HK-2 (cell line): ENCODE results near the gene PXK.

Experiments used
- DNase-seq: peaks from one replicate; pipeline ENCODE4 v3.0.0-alpha.2; 2018; ENCODE audit not compliant: unreplicated experiment

Gene PXK

DNA sequence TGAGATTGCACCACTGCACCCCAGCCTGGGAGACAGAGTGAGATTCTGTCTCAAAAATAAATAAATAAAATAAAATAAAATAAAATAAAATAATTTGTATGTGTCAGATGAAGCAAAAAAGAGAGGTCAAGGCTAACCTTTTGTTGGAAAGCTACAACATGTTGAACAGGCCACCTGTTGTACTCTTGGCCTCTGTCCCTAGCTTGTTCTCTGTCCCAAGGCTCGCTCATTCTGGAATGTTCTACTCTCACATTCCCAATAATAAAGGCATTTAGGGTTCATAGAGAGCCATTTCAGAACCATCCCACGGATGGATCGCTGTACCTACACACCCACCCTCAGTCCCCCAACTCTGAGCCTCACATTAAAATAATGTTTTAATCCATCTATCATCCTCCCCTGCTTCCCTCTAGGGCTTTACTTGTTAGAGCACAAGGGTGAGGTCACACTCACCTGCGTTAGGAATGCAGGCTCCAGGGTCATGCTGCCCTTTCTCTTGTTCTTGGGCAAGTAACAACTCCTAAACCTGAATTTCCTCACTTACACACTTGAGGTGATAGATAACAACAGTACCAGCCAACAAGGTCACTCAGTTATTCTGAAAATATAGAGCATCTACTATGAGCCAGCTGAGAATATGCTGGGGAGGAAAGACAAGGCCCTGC lies 134.3 kb downstream of the PXK start:
- no peak for DNase-seq

DNA sequence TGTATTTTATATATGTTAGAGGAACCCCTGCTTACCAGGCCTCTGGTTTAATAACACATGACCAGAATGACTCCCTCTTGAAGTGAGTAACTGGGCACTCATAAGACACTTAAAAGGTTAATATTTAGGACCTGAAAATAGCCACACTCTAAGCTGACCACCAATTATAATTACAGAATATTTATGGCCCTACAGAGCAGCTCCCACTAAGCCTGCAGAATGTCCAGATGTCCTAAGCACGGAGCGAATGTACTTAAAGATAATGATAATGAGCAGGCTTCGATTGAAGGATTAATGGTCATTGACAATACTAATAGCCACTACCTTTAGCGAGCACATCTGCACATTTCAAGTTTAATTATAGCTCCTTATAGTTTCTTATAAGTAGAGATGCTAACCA lies 136.4 kb downstream of the PXK start:
- DNase-seq, result no peak

DNA sequence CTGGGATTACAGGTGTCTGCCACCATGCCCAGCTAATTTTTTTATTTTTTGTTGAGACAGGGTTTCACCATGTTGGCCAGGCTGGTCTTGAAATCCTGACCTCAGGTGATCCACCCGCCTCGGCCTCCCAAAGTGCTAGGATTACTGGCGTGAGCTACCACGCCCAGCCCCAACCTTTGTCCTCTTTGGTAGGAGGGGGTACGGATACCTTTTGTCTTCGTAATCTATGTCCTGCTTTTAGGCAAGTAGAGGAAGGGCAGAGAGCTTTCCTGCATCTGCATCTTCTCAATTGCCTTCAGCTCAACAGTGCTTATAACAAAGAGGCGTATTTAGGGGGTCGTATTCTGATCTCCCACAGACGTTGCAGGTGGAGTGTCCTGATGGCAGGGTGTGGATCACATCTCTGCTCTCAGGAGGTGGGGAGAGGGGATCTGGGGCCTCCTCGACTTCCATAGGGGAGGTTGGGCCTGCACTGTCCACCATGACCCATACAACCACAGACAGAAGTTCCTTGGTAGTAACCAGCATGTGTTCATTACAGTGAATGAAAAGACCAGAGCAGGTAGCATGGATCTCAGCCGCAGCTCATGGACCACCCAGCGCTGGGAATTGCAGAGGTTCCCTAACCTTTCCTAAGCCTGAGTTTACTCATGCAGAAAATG lies 137.8 kb downstream of the PXK start:
- no peak for DNase-seq

DNA sequence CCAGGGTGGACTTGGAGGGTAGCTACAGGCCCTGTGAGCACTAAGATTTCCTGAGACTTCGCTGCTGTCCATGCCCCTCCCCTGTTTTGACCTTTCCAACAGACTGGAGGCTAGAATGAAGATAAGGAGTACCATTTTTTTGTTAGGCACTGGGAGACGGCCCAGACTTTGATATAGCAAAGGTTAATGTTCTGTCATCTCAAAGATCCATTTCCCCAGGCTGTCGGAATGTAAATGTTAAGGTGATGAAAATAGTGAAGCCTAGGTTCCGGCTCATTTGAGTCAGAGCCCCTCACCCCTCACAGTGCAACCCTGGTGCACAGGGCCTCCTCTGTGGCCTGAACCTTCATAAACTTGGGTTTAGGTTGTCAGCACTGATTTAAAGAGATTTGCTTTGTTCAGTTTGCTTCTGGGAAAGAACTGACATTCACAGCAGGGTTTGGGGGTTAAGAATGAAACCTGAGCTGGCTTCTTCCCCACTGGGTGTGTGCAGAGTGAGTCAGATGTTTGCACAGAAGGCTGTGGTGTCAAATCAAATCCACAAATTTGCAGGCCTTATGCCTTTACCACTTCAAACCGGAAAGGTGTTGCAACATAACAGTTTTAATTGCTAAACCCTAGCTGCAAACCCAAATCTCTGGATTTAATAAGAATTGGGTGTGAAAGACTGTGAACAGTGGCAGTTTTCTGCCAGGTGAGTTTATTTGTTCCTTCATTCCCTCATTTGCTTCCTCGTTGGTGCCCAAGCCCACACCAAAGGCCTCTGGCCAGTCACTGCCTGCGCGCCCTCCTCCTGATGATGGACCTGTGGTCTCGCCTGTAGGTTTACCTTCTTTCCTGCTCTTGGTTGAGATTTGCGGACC lies 138.6 kb downstream of the PXK start:
- peak; percentile 45 for DNase-seq

DNA sequence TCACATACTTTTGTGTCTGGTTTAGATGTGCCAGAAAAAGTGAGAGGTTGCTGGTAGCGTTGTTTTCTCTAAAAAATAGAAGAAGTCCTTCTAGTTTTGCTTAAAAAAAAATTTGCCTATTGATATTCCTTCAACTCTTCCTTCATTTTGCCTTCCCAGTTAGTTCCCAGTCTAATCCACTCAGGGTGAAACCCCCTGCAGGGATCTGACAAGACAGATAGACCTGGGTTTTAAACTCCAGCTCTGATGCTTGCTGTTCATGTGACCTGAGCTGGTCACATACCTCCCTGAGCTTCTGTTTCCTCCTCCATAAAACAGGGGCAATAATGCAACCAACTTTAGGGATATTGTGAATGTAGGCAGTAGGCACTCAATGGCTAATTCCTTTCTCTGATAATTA lies 140.6 kb downstream of the PXK start:
- no peak for DNase-seq

DNA sequence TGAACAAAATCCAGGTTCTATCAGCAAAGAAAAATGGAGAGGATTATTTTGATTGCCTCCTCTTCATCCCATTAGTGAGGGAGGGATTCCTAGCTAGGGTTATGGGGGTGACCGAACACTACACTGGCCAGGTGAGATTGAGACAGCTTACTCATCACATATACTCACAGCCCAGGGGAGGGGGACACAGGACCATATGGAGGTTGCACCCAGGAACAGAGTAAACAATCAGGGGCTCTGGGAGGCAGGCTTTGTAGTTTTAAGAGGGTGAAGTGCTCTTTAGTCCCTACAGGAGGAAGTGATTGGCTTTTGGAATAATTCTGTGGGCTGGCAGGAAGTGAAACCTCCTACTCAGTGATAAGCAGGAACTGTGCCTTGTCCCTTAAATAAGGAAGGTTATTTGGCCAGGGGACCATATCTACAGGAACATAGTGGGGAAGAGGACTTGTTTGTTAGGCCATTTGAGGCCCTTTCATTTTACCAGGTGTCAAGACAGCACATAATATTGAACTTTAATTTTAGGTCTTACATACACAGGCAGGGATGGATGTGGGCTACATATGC lies 141.7 kb downstream of the PXK start:
- DNase-seq, result no peak

DNA sequence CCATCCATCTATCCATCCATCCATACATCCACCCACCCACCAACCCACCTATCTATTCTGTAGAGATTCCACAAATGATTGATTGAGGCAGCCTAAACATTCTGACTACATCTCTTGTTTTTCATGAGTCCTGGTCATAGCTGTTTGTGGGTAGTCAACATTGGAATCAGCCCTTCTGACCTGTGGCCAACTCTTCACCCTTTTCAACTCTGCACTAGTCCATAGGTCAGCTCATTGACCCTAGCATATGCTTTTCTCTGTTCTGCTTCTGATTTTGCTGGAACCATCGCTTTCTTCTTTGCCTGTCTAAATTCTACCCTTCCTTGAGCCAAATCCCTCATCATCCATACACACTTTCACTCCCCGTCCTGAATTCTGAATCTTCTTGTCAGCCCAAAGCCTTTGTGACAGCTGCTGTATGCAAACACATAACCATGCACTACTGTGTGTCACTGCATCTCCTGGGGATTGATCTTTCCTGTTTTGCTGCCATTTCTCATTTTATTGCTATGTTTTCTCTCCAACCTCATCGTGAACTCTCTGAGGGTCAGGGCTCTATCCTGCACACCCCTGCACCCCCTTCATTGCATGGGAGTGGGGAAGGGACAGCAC lies 142.4 kb downstream of the PXK start:
- DNase-seq, result no peak
